ENCODE measurements around the gene TWSG1.
"Not testable (repeated sequence)": the region's sequence is repeated elsewhere in the genome, so short reads cannot be mapped to it uniquely, and the experiment has no call there.

Gene TWSG1

GRCh38 chr18:9394046-9394445 lies 59.5 kb downstream of the TWSG1 start:
- DNase-seq: no peak

DNA sequence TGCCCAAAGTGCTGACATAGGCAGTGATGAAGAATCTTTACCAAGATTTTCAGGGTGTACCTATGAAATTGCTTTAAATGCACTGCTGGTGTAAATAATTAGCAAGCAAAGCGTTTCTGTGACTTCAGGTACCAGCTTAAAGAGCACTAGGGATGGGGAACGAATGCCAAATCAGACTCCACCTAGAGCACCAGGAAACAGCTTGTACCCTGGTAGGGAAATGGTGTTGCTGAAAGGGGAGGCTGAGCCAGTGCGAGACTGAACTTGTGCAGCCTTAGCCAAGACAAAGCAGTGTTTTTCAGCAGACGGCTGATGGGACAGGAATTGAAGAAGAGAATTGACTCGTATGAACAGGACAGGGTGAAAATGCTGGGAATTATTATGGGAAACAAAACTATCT lies 65.6 kb downstream of the TWSG1 start:
- no peak for DNase-seq

GRCh38 chr18:9401176-9401575 lies 66.6 kb downstream of the TWSG1 start:
- DNase-seq: no peak

DNA sequence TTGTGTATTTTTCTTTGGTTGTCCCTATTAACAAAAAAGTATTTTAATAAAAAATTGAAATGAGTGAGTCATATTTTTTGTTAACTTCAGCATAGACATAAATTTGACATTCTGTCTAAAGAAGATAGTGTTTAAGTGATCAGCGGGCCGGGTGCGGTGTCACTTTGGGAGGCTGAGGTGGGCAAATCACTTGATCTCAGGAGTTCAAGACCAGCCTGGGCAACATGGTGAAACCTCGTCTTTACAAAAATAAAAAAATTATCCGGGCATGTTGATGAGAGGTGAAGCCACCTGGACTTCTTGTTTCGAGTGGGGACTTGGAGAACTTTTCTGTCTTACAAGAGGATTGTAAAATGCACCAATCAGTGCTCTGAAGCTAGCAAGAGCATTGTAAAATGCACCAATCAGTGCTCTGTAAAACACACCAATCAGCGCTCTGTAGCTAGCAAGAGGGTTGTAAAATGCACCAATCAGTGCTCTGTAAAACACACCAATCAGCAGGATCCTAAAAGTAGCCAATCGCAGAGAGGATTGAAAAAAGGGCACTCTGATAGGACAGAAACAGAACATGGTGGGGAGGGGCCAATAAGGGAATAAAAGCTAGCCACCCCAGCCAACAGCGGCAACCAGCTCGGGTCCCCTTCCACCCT lies 67.9 kb downstream of the TWSG1 start:
- DNase-seq: not testable (repeated sequence)

GRCh38 chr18:9403795-9404564 lies 69.4 kb downstream of the TWSG1 start:
- DNase-seq: no peak

- DNase-seq: no peak
These were observed 70.0 kb downstream of the TWSG1 start for GRCh38 chr18:9404565-9405060.

DNA sequence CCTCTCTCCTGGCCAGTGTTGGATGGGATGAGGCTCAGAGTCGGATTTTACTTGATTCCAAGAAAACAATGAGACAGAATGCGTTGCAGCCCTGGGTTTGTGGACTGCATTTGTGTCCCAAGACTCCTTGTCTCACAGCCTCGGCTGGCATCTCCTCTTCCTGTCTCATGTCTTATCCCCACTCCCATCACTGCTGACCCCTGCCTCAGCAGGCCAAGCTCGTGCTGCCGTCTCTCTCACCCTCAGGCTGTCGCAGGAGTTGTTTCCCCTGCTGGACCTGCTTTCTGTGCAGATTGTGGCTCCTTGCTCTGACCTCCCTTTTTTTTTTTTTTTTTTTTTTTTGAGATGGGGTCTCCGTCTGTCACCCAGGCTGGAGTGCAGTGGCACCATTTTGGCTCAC lies 70.6 kb downstream of the TWSG1 start:
- no peak for DNase-seq

- no peak for DNase-seq
These were observed 71.4 kb downstream of the TWSG1 start for GRCh38 chr18:9405977-9406376.

DNA sequence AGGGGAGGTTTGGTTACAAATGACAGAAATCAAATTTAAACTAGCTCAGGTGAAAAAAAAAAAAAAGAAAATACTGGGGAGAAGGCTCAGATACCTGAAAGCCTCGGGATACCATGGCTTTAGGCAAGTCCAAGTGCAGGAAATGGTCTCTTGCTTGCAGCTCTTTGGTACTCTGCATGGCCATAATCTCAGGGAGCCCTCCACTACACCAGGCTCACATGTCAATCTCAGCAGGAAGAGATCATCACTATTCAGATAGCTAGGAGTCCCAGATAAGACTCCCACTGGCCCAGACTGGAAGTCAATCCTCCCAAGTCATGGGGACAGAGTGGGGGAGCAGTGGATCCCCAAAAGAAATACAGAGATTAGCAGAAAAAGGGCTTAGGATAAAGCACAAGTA lies 75.9 kb downstream of the TWSG1 start:
- no peak for DNase-seq

DNA sequence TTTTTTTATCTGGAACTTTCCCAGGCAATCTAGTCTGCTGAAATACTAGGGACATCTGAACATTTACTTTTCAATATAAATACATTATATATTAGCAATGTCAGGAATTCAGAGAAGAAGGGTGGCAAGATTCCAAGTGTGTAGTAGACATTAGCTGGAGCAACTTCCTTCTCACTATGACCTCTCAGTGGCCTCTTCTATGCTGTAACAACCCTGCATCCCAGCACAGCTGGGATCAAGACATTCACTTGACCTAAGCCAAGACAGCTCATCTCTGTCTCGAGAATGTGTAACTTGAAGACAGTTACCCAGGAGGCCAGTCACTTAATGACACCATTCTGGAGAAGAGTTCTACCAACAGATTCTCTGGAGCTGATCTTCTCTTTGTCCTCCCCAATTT lies 79.0 kb downstream of the TWSG1 start:
- DNase-seq: no peak

DNA sequence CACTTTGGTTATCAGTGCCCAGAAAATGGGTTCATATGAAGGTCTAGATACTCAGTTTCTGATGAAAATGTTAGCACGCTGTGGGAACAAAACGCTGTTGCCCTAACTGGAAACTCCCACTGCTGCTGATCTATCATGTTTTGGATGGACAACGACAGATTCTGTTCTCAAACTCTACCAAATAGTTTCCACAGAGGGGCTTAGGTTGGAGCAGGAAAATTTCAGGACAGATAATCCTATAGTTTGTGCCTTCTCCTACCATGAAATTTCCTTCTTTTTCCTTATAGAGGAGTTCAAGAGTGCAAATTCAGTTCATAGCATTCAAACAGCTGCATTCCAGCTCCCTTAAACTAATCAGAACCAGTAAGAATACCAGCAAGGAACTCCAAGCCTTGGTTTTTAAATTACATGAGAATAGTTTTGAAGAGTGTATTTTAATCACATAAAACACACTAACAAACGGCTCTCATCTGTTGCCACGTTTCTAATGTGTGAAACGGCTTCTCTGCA lies 82.0 kb downstream of the TWSG1 start:
- no peak for DNase-seq

GRCh38 chr18:9417073-9417851 lies 82.7 kb downstream of the TWSG1 start:
- no peak for DNase-seq

- DNase-seq: no peak
These were observed 83.6 kb downstream of the TWSG1 start for GRCh38 chr18:9418047-9418690.

DNA sequence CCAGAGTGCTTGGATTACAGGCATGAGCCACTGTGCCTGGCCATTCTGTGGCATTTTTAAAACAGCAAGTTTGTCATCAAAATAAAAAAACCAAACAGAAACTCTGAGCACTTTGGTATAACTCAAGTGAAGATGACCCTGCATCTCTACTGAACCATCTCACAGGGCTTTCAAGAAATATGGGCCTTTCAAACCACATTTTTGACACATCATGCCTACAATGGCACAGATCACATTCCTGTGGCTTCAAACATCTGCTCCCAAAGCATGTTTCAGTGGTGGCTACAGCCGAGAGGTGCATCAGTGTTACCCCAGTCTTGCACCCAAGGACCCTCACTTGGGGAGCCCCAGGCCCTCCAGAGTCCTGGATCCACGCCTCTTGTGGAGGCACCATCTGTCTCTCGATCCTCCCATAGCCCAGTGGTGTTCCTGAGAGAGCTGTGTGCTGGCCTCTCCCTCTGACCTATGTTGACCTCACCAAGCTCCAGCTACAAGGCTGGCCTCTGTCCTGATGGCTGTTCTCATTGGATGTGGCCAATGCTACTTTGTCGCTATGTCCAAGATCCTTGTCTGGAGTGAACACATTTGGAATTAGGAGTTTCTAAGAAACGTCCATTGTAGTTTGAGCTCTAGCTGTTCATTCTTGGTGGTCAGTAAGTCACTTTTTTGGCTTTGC lies 85.5 kb downstream of the TWSG1 start:
- no peak for DNase-seq

DNA sequence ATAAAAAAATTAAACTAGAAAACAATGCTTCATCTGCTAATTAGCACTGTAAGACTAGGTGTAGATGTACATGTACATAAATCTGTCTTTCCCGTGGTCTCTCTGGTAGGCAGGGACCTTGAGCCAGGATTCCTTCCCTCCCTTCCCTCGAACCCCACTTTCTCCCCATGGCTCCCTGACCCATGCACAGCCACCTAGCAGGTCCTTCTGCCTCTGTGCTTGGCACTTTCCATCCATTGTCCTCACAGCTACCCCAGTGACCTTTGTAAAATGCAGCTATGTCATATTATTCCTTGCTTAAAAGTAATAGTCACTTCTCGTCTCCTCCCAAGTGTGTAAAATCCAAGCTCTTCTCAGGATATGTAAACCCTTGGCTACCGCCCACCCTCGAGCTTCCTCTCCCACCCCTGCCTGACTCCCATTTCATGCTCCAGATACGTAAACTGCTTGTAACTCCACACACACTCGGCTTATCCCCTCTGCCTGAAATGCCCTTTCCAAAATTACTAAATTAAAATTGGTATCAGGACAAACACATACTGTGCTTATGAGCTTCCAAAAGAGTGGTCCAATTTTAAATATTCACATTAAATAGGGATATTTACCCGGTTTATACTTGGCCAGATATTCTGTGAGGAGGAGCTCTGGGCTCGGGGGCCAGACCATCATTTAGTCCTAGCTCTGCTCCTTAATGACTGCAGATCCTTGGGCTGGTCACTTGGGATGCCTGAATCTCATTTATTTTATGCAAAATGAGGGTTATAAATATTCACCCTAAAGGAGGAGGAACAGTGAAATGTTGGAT lies 86.7 kb downstream of the TWSG1 start:
- no peak for DNase-seq

DNA sequence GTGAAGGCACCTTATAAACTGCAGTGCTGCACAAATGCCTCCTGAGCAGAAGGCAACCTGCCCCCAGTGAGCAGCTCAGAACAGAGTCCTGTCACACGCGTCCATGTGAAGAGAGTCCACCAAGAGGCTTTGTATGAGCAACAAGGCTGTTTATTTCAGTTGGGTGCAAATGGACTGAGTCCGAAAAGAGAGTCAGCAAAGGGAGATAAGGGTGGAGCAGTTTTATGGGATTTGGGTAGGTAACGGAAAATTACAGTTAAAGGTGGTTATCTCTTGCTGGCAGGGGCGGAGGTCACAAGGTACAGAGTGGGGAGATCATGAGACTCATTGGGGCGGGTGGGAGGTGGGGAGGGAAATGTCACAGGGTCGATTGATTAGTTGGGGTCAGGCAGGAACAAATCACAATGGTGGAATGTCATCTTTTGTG lies 87.3 kb downstream of the TWSG1 start:
- DNase-seq: no peak

DNA sequence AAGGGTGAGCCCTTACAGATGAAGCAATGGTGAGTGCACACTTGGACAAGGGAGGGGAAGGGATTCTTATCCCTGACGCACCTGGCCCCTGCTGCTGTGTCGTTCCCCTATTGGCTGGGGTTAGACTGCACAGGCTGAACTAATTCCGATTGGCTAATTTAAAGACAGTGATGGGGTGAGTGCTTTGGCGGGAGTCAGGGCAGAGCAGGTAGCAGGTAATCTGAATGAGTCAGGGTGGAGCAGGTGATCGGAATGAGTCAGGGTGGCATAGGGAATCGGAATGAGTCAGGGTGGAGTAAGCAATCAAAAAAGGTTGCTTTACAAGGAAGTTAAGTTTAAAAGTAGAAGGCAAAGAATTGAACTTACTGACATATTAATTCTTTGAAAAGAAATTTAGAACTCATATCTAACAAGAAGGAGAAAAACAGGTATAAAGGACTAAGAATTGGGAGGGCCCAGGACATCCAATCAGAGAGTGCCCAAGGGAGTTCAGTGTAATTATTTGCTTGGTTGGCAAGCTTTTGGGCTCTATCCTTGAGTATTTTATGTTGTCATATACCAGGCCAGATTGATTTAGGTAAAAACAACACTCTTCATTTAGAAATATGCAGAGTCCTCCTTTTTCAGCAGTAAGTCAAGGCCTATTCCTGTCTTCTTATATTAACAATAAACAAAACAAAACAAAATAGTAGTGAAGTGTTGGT lies 88.4 kb downstream of the TWSG1 start:
- DNase-seq: no peak

DNA sequence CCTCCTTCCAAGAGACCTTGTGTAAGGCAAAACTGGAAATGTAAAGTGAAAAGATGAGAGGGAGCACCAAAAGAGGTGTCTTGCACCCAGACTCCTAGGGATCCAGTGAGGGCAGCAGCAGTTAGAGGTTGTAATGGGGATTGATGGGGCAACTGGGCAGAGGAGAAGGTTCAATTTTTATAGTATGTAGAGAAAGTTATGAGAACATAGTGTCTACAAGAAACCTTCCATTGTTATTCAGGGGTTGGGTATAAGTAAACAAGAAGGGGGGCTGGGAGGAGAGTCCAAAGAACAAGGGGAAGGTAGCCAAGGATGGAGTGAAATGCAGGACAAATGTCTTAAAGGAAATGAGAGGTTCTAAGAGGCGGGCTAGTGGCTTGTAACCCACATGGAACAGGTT lies 89.1 kb downstream of the TWSG1 start:
- DNase-seq: not testable (repeated sequence)

GRCh38 chr18:9424235-9424634 lies 89.7 kb downstream of the TWSG1 start:
- not testable (repeated sequence) for DNase-seq

GRCh38 chr18:9426753-9427152 lies 92.2 kb downstream of the TWSG1 start:
- DNase-seq: no peak

GRCh38 chr18:9428301-9428706 lies 93.7 kb downstream of the TWSG1 start:
- peak; percentile 52 to 72 for DNase-seq
